Common myeloid progenitor, CD34-positive (primary cell): ENCODE measurements around the gene HELLS.

ENCODE experiments used
- CTCF ChIA-PET: fragments of 350-600 bp; sonication (Branson Sonifier 250); formaldehyde crosslinking; loops from one replicate; lab custom pipeline; 2021; ENCODE audit warnings: antibody characterized with exemption; lab: Charles Lee
- POLR2A ChIA-PET: fragments of 350-600 bp; sonication (Branson Sonifier 250); formaldehyde crosslinking; loops from one replicate; lab custom pipeline; 2021; ENCODE audit warnings: antibody characterized with exemption; lab: Charles Lee
- DNase-seq, 3 donors: peaks; one replicate each; pipeline versions ENCODE4 v3.0.0 to v3.0.0-alpha.2; 2013
- H3K27ac ChIP-seq, 2 experiments: 1 replicate in 1 of 2; 2 replicates in 1 of 2; pipeline ENCODE4 v1.7.0; 2013; ENCODE audit warnings: inconsistent platforms in 2 of 2, low read length in 2 of 2, mild to moderate bottlenecking in 2 of 2, low read depth in 1 of 2, moderate library complexity in 1 of 2; ENCODE audit not compliant: severe bottlenecking in 2 of 2, insufficient read depth in 1 of 2, poor library complexity in 1 of 2
- H3K27me3 ChIP-seq, 5 experiments: replicated peaks in 2 of 5; 1 replicate in 3 of 5; 2 replicates in 2 of 5; pipeline versions ENCODE4 v1.6.1 to v1.7.0; 2013; ENCODE audit warnings: low read length in 4 of 5, mild to moderate bottlenecking in 2 of 5, moderate library complexity in 2 of 5, inconsistent platforms in 1 of 5; ENCODE audit not compliant: insufficient read depth in 5 of 5, control insufficient read depth in 4 of 5
- H3K36me3 ChIP-seq, 4 experiments: 1 replicate in 2 of 4; 2 replicates in 2 of 4; pipeline versions ENCODE4 v1.6.1 to v1.7.0; 2013; ENCODE audit warnings: low read length in 3 of 4, control low read depth in 1 of 4, mild to moderate bottlenecking in 1 of 4; ENCODE audit not compliant: control insufficient read depth in 4 of 4, insufficient read depth in 4 of 4
- H3K4me1 ChIP-seq, 4 experiments: 1 replicate in 3 of 4; 2 replicates in 1 of 4; pipeline versions ENCODE4 v1.6.1 to v1.7.1; 2013; ENCODE audit warnings: low read length in 3 of 4, mild to moderate bottlenecking in 3 of 4, control low read depth in 1 of 4, inconsistent platforms in 1 of 4, moderate library complexity in 1 of 4; ENCODE audit not compliant: control insufficient read depth in 4 of 4, insufficient read depth in 4 of 4; ENCODE audit errors: control extremely low read depth in 1 of 4
- H3K4me3 ChIP-seq, 7 experiments: 1 replicate in 4 of 7; 2 replicates in 3 of 7; pipeline versions ENCODE4 v1.5.1 to v1.7.0; 2013; ENCODE audit warnings: mild to moderate bottlenecking in 7 of 7, low read length in 6 of 7, moderate library complexity in 6 of 7, inconsistent platforms in 2 of 7, low read depth in 2 of 7, control low read depth in 1 of 7; ENCODE audit not compliant: insufficient read depth in 4 of 7, control insufficient read depth in 1 of 7; ENCODE audit errors: extremely low read depth in 1 of 7
- H3K9me3 ChIP-seq, 5 experiments: 1 replicate in 4 of 5; 2 replicates in 1 of 5; pipeline versions ENCODE4 v1.6.1 to v1.7.1; 2013; ENCODE audit warnings: low read length in 4 of 5, mild to moderate bottlenecking in 2 of 5, inconsistent platforms in 1 of 5, low read depth in 1 of 5, moderate library complexity in 1 of 5; ENCODE audit not compliant: control insufficient read depth in 4 of 5, insufficient read depth in 2 of 5; ENCODE audit errors: control extremely low read depth in 1 of 5
- WGBS: methylation state at CpG from one replicate; pipeline ENCODE4 v1.1.5; 2013; ENCODE audit not compliant: insufficient coverage; 5-methylcytosine and 5-hydroxymethylcytosine counted together

The HELLS gene

DNA sequence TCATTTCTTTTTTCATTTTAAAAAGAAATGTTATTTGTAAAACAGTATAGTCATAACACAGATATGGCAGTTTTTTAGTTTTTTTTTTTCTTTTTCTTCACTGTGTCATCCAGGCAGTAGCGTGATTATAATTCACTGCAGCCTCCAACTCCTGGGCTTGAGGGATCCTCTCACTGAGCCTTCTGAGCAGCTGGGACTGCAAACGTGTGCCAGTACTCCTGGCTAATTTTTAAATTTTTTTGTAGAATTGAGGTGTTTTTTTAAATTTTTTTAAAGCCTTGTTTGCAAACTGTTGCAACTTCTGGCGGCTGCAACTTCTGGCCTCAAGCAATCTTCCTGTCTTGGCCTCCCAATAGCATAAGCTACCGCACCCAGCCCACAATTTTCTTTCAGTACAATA lies 63.0 kb downstream of the HELLS start:
- WGBS: 100% methylated on average over 2 of the region's 4 CpGs
- H3K36me3 ChIP-seq: peaks cover 3 to 14% (median 12%) of the 10 kb centered on the region in 4 experiments

DNA sequence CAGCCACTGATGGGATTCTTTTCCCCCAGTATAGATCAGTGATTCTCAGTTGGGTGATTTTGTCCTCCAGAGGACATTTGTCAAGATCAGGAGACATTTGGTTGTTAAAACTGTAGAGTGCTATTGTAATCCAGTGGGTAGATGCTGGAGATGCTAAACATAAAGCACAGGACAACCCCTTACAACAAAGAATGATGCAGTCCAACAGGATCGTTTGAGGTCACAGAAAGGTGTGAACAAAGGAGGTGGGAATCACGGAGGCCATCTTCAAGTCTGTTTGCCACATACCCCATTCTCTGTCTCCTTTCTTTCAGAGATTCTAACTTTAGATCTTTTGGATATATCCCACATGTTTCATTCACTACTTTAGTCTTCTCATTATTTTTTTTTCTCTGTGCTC lies 69.0 kb downstream of the HELLS start:
- CTCF ChIA-PET: interaction anchor here (0.8 kb wide), 1 partner anchor 11 kb away, joined by 4 read pairs; no protein-coding TSS in a partner anchor
- Histone ChIP-seq H3K9me3 (no peaks in the 10 kb centered on the region), H3K27ac (no peak overlapping the region), H3K4me1 (no peaks in the 10 kb centered on the region), H3K4me3 (no peak overlapping the region), H3K36me3 (peaks cover 2 to 7% (median 5%) of the 10 kb centered on the region in 4 experiments), H3K27me3 (no peaks in the 10 kb centered on the region)
- no peak for DNase-seq
- POLR2A ChIA-PET: no interaction called here
- 82% methylated on average over 2 of the region's 2 CpGs for WGBS

More for the DNA sequence above, 63.0 kb downstream of the HELLS start:
- no peak for DNase-seq
- no peaks in the 10 kb centered on the region for H3K9me3 ChIP-seq
- no peaks in the 10 kb centered on the region for H3K4me1 ChIP-seq
- CTCF ChIA-PET: no interaction called here
- H3K27me3 ChIP-seq: no peaks in the 10 kb centered on the region
- H3K27ac ChIP-seq: no peak overlapping the region
- no peak overlapping the region for H3K4me3 ChIP-seq
- POLR2A ChIA-PET: no interaction called here

DNA sequence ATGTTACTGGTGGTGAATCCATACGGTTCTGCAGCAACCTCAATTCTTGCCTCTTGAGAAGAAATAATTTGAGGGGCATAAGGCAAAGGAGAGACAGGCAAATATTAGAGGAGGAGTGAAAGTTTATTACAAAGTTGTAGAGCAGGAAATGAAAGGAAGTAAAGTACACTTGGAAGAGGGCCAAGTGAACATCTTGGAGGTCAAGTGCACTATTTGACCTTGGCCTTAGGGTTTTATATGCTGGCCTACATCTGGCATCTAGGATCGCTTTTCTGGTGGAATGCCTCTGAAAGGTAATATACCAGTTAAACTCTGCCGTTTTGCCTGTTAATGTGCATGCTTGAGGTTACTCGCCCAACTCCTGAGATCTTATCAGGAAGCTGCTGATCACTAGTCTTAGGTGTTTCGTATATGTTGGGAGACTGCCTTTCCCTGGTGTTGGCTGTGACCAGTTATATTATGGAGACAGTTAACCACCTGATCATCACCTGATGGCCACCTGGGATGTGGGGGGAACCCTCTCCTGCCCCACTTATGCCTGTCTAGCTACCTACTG lies 71.9 kb downstream of the HELLS start:
- H3K4me1 ChIP-seq: no peaks in the 10 kb centered on the region
- WGBS: 90% methylated on average over 5 of the region's 5 CpGs
- H3K36me3 ChIP-seq: no peaks in the 10 kb centered on the region
- ChIA-PET CTCF (interaction anchor here (0.9 kb wide), 1 partner anchor 11 kb away, joined by 3 read pairs; no protein-coding TSS in a partner anchor), POLR2A (no interaction called here)
- no peak overlapping the region for H3K4me3 ChIP-seq
- no peak for DNase-seq
- no peaks in the 10 kb centered on the region for H3K27me3 ChIP-seq
- no peaks in the 10 kb centered on the region for H3K9me3 ChIP-seq
- no peak overlapping the region for H3K27ac ChIP-seq

DNA sequence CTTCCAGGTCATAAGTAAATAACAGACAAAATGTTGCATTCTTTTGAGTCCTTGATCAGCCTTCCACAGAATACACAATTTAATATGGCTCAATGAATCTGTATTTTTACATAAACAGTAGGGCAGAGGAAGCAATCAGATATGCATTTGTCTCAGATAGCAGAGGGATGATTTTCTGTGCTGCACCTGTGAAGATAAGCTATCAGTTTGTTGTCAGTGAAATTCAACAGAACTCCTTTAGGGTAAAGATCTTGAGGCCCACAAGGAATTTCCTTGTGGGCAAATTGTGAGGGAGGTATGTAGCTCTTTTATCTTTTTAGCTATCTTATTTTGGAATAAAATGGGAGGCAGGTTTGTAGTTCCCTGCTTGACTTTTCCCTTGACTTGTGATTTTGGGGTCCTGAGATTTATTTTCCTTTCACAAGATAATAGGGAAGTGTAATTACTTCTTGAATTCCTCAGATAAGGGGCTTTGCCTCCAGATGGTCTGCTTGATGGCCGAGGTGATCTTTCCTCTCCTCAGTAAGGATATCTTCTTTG lies 77.1 kb downstream of the HELLS start:
- CTCF ChIA-PET: no interaction called here
- POLR2A ChIA-PET: no interaction called here
- DNase-seq: no peak
- H3K4me1 ChIP-seq: no peaks in the 10 kb centered on the region
- no peak overlapping the region for H3K27ac ChIP-seq
- no peaks in the 10 kb centered on the region for H3K9me3 ChIP-seq
- no peaks in the 10 kb centered on the region for H3K27me3 ChIP-seq
- H3K36me3 ChIP-seq: no peaks in the 10 kb centered on the region
- WGBS: 67% methylated on average over 1 of the region's 1 CpG
- no peak overlapping the region for H3K4me3 ChIP-seq

DNA sequence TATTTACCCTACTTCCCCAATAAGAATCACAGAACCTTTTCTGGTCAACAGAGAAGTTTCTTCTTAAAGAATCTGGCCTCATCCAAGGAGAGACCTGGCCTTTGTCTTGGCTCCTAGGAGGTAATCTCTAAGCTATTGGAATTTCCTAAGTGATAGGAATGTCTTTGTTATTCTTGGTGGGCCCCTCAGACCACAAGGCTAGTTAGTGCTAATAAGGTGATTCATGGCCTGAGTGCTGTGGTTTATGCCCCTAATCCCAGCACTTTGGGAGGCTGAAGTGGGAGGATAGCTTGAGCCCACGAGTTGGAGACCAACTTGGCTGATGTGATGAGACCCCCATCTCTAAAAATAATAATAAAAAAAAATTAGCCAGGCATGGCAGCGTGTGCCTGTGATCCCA lies 78.0 kb downstream of the HELLS start:
- DNase-seq: no peak
- Histone ChIP-seq H3K36me3 (no peaks in the 10 kb centered on the region), H3K9me3 (no peaks in the 10 kb centered on the region), H3K4me3 (no peak overlapping the region), H3K27me3 (no peaks in the 10 kb centered on the region), H3K27ac (no peak overlapping the region), H3K4me1 (no peaks in the 10 kb centered on the region)
- POLR2A ChIA-PET: no interaction called here
- WGBS: no CpG with 5 or more reads among the region's 2 CpGs
- CTCF ChIA-PET: interaction anchor here (1.3 kb wide), 1 partner anchor 620 kb away, joined by 6 read pairs; no protein-coding TSS in a partner anchor

DNA sequence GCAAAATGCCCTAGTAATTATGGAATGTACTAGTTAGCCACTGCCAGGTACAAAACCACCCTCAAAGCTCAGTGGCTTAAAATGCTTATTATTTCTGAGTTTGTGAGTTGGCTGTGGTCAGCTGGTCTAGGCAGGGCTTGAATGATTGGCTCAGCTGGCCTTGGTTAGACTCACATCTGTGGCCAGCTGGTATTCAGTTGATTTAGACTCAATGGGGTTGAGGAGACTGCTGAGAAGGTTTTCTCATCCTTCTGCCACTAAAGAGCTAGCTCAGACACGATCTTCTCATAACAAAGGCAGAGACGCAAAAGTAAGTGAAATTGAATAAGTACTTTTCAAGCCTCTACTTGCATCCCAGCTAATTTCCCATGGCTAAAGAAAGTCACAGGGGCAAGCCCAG lies 80.9 kb downstream of the HELLS start:
- ChIA-PET POLR2A (no interaction called here), CTCF (interaction anchor here (1.3 kb wide), 1 partner anchor 617 kb away, joined by 4 read pairs; no protein-coding TSS in a partner anchor)
- Histone ChIP-seq H3K27ac (no peak overlapping the region), H3K9me3 (no peaks in the 10 kb centered on the region), H3K27me3 (no peaks in the 10 kb centered on the region), H3K4me1 (peaks cover 0 to 2% (median 1%) of the 10 kb centered on the region in 4 experiments), H3K4me3 (no peak overlapping the region), H3K36me3 (no peaks in the 10 kb centered on the region)
- no CpG with 5 or more reads among the region's 2 CpGs for WGBS
- DNase-seq: no peak

- Histone ChIP-seq H3K4me1 (peaks cover 0 to 9% (median 5%) of the 10 kb centered on the region in 4 experiments), H3K4me3 (no peak overlapping the region), H3K36me3 (no peaks in the 10 kb centered on the region), H3K27ac (no peak overlapping the region), H3K9me3 (no peaks in the 10 kb centered on the region), H3K27me3 (no peaks in the 10 kb centered on the region)
- POLR2A ChIA-PET: no interaction called here
- WGBS: 100% methylated on average over 1 of the region's 1 CpG
- CTCF ChIA-PET: interaction anchor here (0.6 to 1.9 kb wide), 5 partner anchors 10 to 736 kb away, joined by 3 to 6 read pairs (median 3); no protein-coding TSS in a partner anchor
- no peak for DNase-seq
Observed at GRCh38 chr10:94627511-94627910, 81.9 kb downstream of the HELLS start.
